Measurements from ENCODE around the gene LRFN2. TPM values are rescaled to one million over a fixed set of nuclear protein-coding genes. Genes with fewer than 3 reads are reported as not detected.

Gene LRFN2
- total and polyA plus RNA-seq, 12 donors = not detected

DNA sequence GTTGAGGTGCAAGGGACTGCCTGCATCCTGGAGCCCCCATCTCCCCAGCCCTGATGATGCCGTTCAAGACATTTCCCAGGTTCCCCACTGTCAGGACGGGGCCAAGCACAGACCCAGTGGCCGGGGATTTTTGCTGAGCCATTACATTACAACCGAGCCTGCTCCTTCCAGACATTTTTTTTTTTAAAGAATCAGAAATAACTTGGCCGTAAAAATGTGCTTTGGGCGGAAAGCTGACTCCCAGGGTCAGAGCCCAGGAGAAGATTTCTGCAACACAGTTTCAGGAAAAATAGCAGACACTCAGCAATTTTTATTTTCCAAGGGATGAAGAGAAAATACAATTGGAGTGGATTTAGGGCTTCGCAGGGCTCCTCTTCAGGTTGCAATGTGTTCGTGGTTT is 87.9 kb downstream of the LRFN2 start:
- Histone ChIP-seq H3K9me3 (no peaks in the 10 kb centered on the region), H3K27ac (no peak overlapping the region), H3K4me3 (no peak overlapping the region), H3K27me3 (peaks cover 0 to 58% (median 20%) of the 10 kb centered on the region in 7 donors), H3K36me3 (no peaks in the 10 kb centered on the region), H3K4me1 (no peaks in the 10 kb centered on the region)
- intact Hi-C loops (cut with DNase I) = loop anchor here in 1 of 10 donors (5.0 kb wide), 1 partner anchor 897 kb away; no protein-coding TSS in a partner anchor
- TF ChIP-seq, protein P1, sequence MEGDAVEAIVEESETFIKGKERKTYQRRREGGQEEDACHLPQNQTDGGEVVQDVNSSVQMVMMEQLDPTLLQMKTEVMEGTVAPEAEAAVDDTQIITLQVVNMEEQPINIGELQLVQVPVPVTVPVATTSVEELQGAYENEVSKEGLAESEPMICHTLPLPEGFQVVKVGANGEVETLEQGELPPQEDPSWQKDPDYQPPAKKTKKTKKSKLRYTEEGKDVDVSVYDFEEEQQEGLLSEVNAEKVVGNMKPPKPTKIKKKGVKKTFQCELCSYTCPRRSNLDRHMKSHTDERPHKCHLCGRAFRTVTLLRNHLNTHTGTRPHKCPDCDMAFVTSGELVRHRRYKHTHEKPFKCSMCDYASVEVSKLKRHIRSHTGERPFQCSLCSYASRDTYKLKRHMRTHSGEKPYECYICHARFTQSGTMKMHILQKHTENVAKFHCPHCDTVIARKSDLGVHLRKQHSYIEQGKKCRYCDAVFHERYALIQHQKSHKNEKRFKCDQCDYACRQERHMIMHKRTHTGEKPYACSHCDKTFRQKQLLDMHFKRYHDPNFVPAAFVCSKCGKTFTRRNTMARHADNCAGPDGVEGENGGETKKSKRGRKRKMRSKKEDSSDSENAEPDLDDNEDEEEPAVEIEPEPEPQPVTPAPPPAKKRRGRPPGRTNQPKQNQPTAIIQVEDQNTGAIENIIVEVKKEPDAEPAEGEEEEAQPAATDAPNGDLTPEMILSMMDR (IDR thresholded peaks at IDR 0.05) = no peak
- WGBS, 2 donors = 52 to 57% methylated on average over 8 of the region's 8 CpGs
- DNase-seq (no peak), ATAC-seq (no peak)

- Histone ChIP-seq H3K9me3 (no peaks in the 10 kb centered on the region), H3K4me1 (no peaks in the 10 kb centered on the region), H3K4me3 (no peak overlapping the region), H3K27me3 (peaks cover 0 to 55% (median 26%) of the 10 kb centered on the region in 7 donors), H3K27ac (no peak overlapping the region), H3K36me3 (no peaks in the 10 kb centered on the region)
- 93 to 100% methylated on average over 1 of the region's 1 CpG for WGBS, 2 donors
- TF ChIP-seq, protein P1 (IDR thresholded peaks at IDR 0.05) = no peak
- no peak for ATAC-seq
- intact Hi-C loops (cut with DNase I) = loop anchor here in 1 of 10 donors (5.0 kb wide), 1 partner anchor 896 kb away; no protein-coding TSS in a partner anchor
- no peak for DNase-seq
Observed at GRCh38 chr6:40498148-40498547, 89.0 kb downstream of the LRFN2 start.

DNA sequence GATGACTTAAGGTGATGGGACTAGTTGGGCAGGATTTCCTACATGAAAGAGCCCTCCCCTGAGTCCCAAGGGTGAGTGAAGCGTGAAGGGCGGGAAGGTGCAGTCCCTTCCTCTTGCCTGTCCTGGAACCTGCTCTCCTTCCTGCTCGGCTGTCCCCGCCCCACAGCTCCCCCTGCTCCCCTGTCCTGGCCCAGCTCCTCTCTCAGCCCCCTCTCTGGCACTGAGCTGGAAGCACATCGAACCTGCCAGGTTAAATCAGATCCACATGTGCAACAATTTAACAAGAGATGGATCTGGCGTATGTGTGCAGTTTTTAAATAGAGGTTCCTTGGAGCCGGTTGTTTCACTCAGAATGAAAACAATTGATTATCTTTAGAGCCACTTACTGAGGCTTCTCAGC is 95.0 kb downstream of the LRFN2 start:
- no peak for ATAC-seq
- no peak overlapping the region for H3K27ac ChIP-seq
- intact Hi-C loops (cut with DNase I) = no loop called here
- 36 to 47% methylated on average over 7 of the region's 7 CpGs for WGBS, 2 donors
- no peaks in the 10 kb centered on the region for H3K4me1 ChIP-seq
- no peaks in the 10 kb centered on the region for H3K36me3 ChIP-seq
- TF ChIP-seq, protein P1 (IDR thresholded peaks at IDR 0.05) = no peak
- H3K9me3 ChIP-seq = no peaks in the 10 kb centered on the region
- H3K4me3 ChIP-seq = no peak overlapping the region
- no peak for DNase-seq
- peaks cover 0 to 61% (median 38%) of the 10 kb centered on the region in 7 donors for H3K27me3 ChIP-seq

DNA sequence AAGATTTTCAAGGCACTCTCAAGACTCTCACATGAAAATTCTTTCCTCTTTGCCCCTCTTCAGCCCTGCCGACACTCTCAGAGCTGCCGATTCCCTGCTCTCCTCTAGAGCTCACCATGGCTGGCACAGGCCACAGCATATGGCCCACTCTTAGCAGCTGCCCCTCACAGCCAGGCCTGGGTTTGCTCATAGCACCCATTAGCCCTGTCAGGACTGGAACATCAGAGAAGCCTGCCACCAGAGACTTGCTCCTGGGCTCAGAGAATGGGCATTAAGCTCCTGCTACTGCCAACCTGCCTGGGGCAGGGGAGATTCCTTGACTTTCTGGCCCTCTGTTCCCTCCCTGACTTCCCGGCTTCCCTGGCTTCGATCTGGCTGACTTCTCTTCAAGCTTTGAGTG is 96.7 kb downstream of the LRFN2 start:
- 82 to 86% methylated on average over 4 of the region's 4 CpGs for WGBS, 2 donors
- no peaks in the 10 kb centered on the region for H3K36me3 ChIP-seq

More for the DNA sequence above, 96.7 kb downstream of the LRFN2 start:
- TF ChIP-seq, protein P1 (IDR thresholded peaks at IDR 0.05) = no peak
- Histone ChIP-seq H3K4me1 (no peaks in the 10 kb centered on the region), H3K4me3 (no peak overlapping the region), H3K27ac (no peak overlapping the region), H3K9me3 (no peaks in the 10 kb centered on the region), H3K27me3 (peaks cover 0 to 62% (median 38%) of the 10 kb centered on the region in 7 donors)
- no peak for DNase-seq
- intact Hi-C loops (cut with DNase I) = no loop called here
- ATAC-seq = no peak

Data from heart right ventricle (tissue), 16 donors.